GM12892 (cell line): ENCODE results near the gene SRMS.

Source experiments
- POLR2A ChIP-seq: IDR thresholded peaks from 2 replicates; pipeline ENCODE4 v1.6.1; 2011; ENCODE audit warnings: low read depth, low read length, control low read depth
- POLR2AphosphoS5 ChIP-seq: IDR thresholded peaks from 2 replicates; pipeline ENCODE4 v1.6.1; 2011; ENCODE audit warnings: low read depth, low read length, control low read depth

GRCh38 chr20:63582382-63583063 is 35.0 kb upstream of the SRMS start:
- TF ChIP-seq POLR2A = no peak
- TF ChIP-seq POLR2AphosphoS5 = no peak
